ENCODE measurements around the gene TRIM37.

- TF ChIP-seq POLR2A (IDR thresholded peaks at IDR 0.05) (no peak), CTCF (IDR thresholded peaks at IDR 0.05 in 8 of 11, conservative IDR thresholded peaks at IDR 0.05 in 3 of 11) (no peak)
Measured at GRCh38 chr17:58932956-58933355, 173.7 kb downstream of the TRIM37 start.

Data from spleen (tissue), 7 donors.